IMR-90 (cell line): ENCODE data around the gene CINP. TPM values are rescaled to one million over a fixed set of nuclear protein-coding genes. Genes with fewer than 3 reads are reported as not detected.
A peak's percentile ranks its signal among the peaks of the same experiment; 100 is the strongest.

Experiments
- ATAC-seq: fragments of 200-7000 bp; cut with Tn5 transposase; 2 replicates; pipeline ENCODE4 v1.9.1; 2020; ENCODE audit warnings: low read depth, mild to moderate bottlenecking, moderate library complexity
- BruUV-seq: library from RNA; stranded (reverse); fragments of 400-500 nt; replicated peaks from 2 replicates; lab custom pipeline; 2021; lab: Mats Ljungman, UMichigan
- CTCF ChIA-PET: fragments of 300-600 bp; formaldehyde crosslinking; extraction: SDS; loops from one replicate; lab custom pipeline; 2021; ENCODE audit warnings: antibody characterized with exemption; lab: Yijun Ruan, JAX
- POLR2A ChIA-PET: fragments of 300-600 bp; sonication (Branson Sonifier 250); formaldehyde crosslinking; loops from one replicate; lab custom pipeline; 2022; ENCODE audit warnings: antibody characterized with exemption; ENCODE audit not compliant: unreplicated experiment; lab: Charles Lee
- DNase-seq: peaks from one replicate; pipeline ENCODE4 v3.0.0; 2013
- H2AFZ ChIP-seq: replicated peaks from 2 replicates; pipeline ENCODE3; 2013; ENCODE audit warnings: low read length, mild to moderate bottlenecking; ENCODE audit not compliant: poor library complexity
- H2AK5ac ChIP-seq: 2 replicates; pipeline ENCODE4 v1.6.1; 2013; ENCODE audit warnings: low read depth, low read length, inconsistent platforms
- H2AK9ac ChIP-seq: replicated peaks from 2 replicates; pipeline ENCODE3; 2013; ENCODE audit warnings: mild to moderate bottlenecking, low read depth, low read length, moderate library complexity; ENCODE audit not compliant: poor library complexity
- H2BK120ac ChIP-seq: 2 replicates; pipeline ENCODE4 v1.6.1; 2013; ENCODE audit warnings: low read depth, low read length, inconsistent platforms
- H2BK15ac ChIP-seq: 3 replicates; pipeline ENCODE4 v1.6.1; 2013; ENCODE audit warnings: low read depth, low read length, inconsistent platforms
- H2BK20ac ChIP-seq: 2 replicates; pipeline ENCODE4 v1.6.1; 2013; ENCODE audit warnings: low read depth, mild to moderate bottlenecking, inconsistent platforms, low read length, moderate library complexity
- H2BK5ac ChIP-seq: 2 replicates; pipeline ENCODE4 v1.6.1; 2013; ENCODE audit warnings: mild to moderate bottlenecking, low read depth, low read length, inconsistent platforms; ENCODE audit not compliant: poor library complexity, severe bottlenecking
- H3K14ac ChIP-seq: replicated peaks from 2 replicates; pipeline ENCODE4 v1.6.1; 2013; ENCODE audit warnings: low read depth, low read length, inconsistent platforms
- H3K18ac ChIP-seq: 2 replicates; pipeline ENCODE4 v1.6.1; 2013; ENCODE audit warnings: low read depth, low read length, control low read depth
- H3K23ac ChIP-seq: 2 replicates; pipeline ENCODE4 v1.6.1; 2013; ENCODE audit warnings: low read depth, low read length, inconsistent platforms
- H3K27ac ChIP-seq: 2 replicates; pipeline ENCODE4 v1.5.1; 2013; ENCODE audit warnings: mild to moderate bottlenecking, control low read depth, low read length; ENCODE audit not compliant: insufficient read depth
- H3K27me3 ChIP-seq: 2 replicates; pipeline ENCODE4 v1.6.1; 2013; ENCODE audit warnings: low read length; ENCODE audit not compliant: control insufficient read depth, insufficient read depth
- H3K36me3 ChIP-seq: 2 replicates; pipeline ENCODE4 v1.6.1; 2013; ENCODE audit warnings: low read length, mixed read lengths; ENCODE audit not compliant: control insufficient read depth, insufficient read depth
- H3K4ac ChIP-seq: 2 replicates; pipeline ENCODE4 v1.6.1; 2013; ENCODE audit warnings: low read depth, low read length, inconsistent platforms
- H3K4me1 ChIP-seq: 2 replicates; pipeline ENCODE4 v1.6.1; 2013; ENCODE audit warnings: low read length, mixed read lengths; ENCODE audit not compliant: control insufficient read depth, insufficient read depth
- H3K4me2 ChIP-seq: 2 replicates; pipeline ENCODE4 v1.6.1; 2013; ENCODE audit warnings: low read depth, mild to moderate bottlenecking, control low read depth, low read length, moderate library complexity
- H3K4me3 ChIP-seq: 2 replicates; pipeline ENCODE4 v1.5.1; 2013; ENCODE audit warnings: low read depth, mild to moderate bottlenecking, control low read depth, low read length, moderate library complexity; ENCODE audit not compliant: insufficient read depth
- H3K56ac ChIP-seq: 2 replicates; pipeline ENCODE4 v1.6.1; 2013; ENCODE audit warnings: low read length, inconsistent platforms; ENCODE audit not compliant: insufficient read depth; ENCODE audit errors: extremely low read depth
- H3K79me1 ChIP-seq, 2 experiments: 2 replicates each; pipeline ENCODE4 v1.6.1; 2013; ENCODE audit warnings: low read length in 2 of 2, inconsistent platforms in 1 of 2, low read depth in 1 of 2
- H3K9ac ChIP-seq: 2 replicates; pipeline ENCODE4 v1.6.1; 2013; ENCODE audit warnings: low read depth, low read length, control low read depth
- H3K9me1 ChIP-seq: 2 replicates; pipeline ENCODE4 v1.6.1; 2013; ENCODE audit warnings: low read length, inconsistent platforms; ENCODE audit not compliant: insufficient read depth
- H3K9me3 ChIP-seq: 2 replicates; pipeline ENCODE4 v1.6.1; 2013; ENCODE audit warnings: low read length; ENCODE audit not compliant: control insufficient read depth, insufficient read depth
- H4K20me1 ChIP-seq: 2 replicates; pipeline ENCODE4 v1.6.1; 2013; ENCODE audit warnings: low read length, inconsistent platforms; ENCODE audit not compliant: insufficient read depth
- H4K5ac ChIP-seq: 2 replicates; pipeline ENCODE4 v1.6.1; 2013; ENCODE audit warnings: mild to moderate bottlenecking, low read depth, low read length, control low read depth
- H4K8ac ChIP-seq, 2 experiments: 2 replicates each; pipeline ENCODE4 v1.6.1; 2013; ENCODE audit warnings: low read depth in 2 of 2, low read length in 2 of 2, control low read depth in 1 of 2, inconsistent platforms in 1 of 2
- H4K91ac ChIP-seq: 2 replicates; pipeline ENCODE4 v1.6.1; 2013; ENCODE audit warnings: low read depth, low read length, inconsistent platforms; ENCODE audit not compliant: insufficient read depth
- BHLHE40 ChIP-seq: fragments of 150-350 bp; IDR thresholded peaks from 2 replicates; pipeline ENCODE4 v1.6.1; 2016; ENCODE audit warnings: mild to moderate bottlenecking, low read depth, low read length
- CEBPB ChIP-seq: IDR thresholded peaks from 2 replicates; pipeline ENCODE4 v1.6.1; 2012; ENCODE audit warnings: low read depth, low read length, improper control_type of control experiment
- CHD1 ChIP-seq: IDR thresholded peaks from 2 replicates; pipeline ENCODE4 v1.6.1; 2012; ENCODE audit warnings: low read depth, low read length, improper control_type of control experiment
- CTCF ChIP-seq: conservative IDR thresholded peaks from 2 replicates; pipeline ENCODE4 v1.5.1; 2012; ENCODE audit warnings: mild to moderate bottlenecking, low read depth, low read length, improper control_type of control experiment
- ELK1 ChIP-seq: fragments of 150-350 bp; IDR thresholded peaks from 2 replicates; pipeline ENCODE4 v1.6.1; 2016; ENCODE audit warnings: low read depth, mild to moderate bottlenecking, low read length, moderate library complexity, borderline replicate concordance
- FOS ChIP-seq: fragments of 150-350 bp; IDR thresholded peaks from 2 replicates; pipeline ENCODE4 v1.6.1; 2016; ENCODE audit warnings: low read depth, low read length
- MAFK ChIP-seq: IDR thresholded peaks from 2 replicates; pipeline ENCODE4 v1.6.1; 2012; ENCODE audit warnings: low read depth, low read length, improper control_type of control experiment
- MAZ ChIP-seq: IDR thresholded peaks from 2 replicates; pipeline ENCODE4 v1.6.1; 2012; ENCODE audit warnings: low read depth, mild to moderate bottlenecking, low read length, improper control_type of control experiment, moderate library complexity, borderline replicate concordance
- MXI1 ChIP-seq: IDR thresholded peaks from 2 replicates; pipeline ENCODE4 v1.6.1; 2012; ENCODE audit warnings: low read depth, mild to moderate bottlenecking, low read length, moderate library complexity, borderline replicate concordance
- NFE2L2 ChIP-seq: fragments of 150-350 bp; IDR thresholded peaks from 2 replicates; pipeline ENCODE4 v1.6.1; 2016; ENCODE audit warnings: low read depth, mild to moderate bottlenecking, low read length
- POLR2A ChIP-seq: IDR thresholded peaks from 2 replicates; pipeline ENCODE4 v1.6.1; 2012; ENCODE audit warnings: mild to moderate bottlenecking, low read depth, low read length
- RAD21 ChIP-seq: IDR thresholded peaks from 2 replicates; pipeline ENCODE4 v1.6.1; 2012; ENCODE audit warnings: low read length, improper control_type of control experiment
- RCOR1 ChIP-seq: IDR thresholded peaks from 2 replicates; pipeline ENCODE4 v1.6.1; 2012; ENCODE audit warnings: mild to moderate bottlenecking, low read length, improper control_type of control experiment; ENCODE audit not compliant: insufficient replicate concordance
- RFX5 ChIP-seq: IDR thresholded peaks from 2 replicates; pipeline ENCODE4 v1.8.0; 2012; ENCODE audit warnings: low read depth, mild to moderate bottlenecking, low read length, moderate library complexity
- SMC3 ChIP-seq: fragments of 150-350 bp; IDR thresholded peaks from 2 replicates; pipeline ENCODE4 v1.6.1; 2016; ENCODE audit warnings: low read depth, mild to moderate bottlenecking, antibody characterized with exemption, low read length, moderate library complexity
- USF2 ChIP-seq: fragments of 150-350 bp; IDR thresholded peaks from 2 replicates; pipeline ENCODE4 v1.6.1; 2017; ENCODE audit warnings: mild to moderate bottlenecking, antibody characterized with exemption, low read length, low read depth
- WGBS, 2 experiments: methylation state at CpG; one replicate each; pipeline versions ENCODE4 v1.1.5 to v1.1.7; 2013; ENCODE audit warnings: missing lambda C conversion rate in 2 of 2; ENCODE audit not compliant: insufficient read length in 1 of 2; ENCODE audit errors: extremely low coverage in 2 of 2; 5-methylcytosine and 5-hydroxymethylcytosine counted together
- dilution Hi-C: fragments of 300-500 bp; cut with HindIII; formaldehyde crosslinking; loops from one replicate; pipeline ENCODE4 v1.14.3; 2018; ENCODE audit warnings: low sequenced_read_pairs; ENCODE audit not compliant: unreplicated experiment
- in situ Hi-C: fragments of 300-500 bp; cut with MboI; formaldehyde crosslinking; loops from 3 replicates; pipeline ENCODE4 v1.14.3; 2019; ENCODE audit warnings: low sequenced_read_pairs, inconsistent platforms, mixed read lengths
- intact Hi-C: fragments of 100-400 bp; cut with micrococcal nuclease; formaldehyde crosslinking; loops from 2 replicates; pipeline ENCODE4 v1.10.0; 2022
- polyA plus RNA-seq, 3 experiments: library from polyadenylated mRNA; depleted of rRNA; stranded (reverse); fragments of >200 nt; gene quantifications; 2 replicates each; pipeline ENCODE4 v1.2.3, GENCODE V29; 2012; ENCODE audit warnings: low replicate concordance in 1 of 3
- total RNA-seq: library from RNA; depleted of rRNA; stranded (reverse); fragments of >200 nt; gene quantifications from 2 replicates; pipeline ENCODE4 v1.2.3, GENCODE V29; 2012

Gene CINP
- total and polyA plus RNA-seq, 2 of the 4 experiments (the other 2 are of a cell fraction) = 41.9 to 56.4 TPM

GRCh38 chr14:102323102-102323501 is 39.6 kb downstream of the CINP start:
- Histone ChIP-seq H4K5ac (no peak overlapping the region), H2BK120ac (no peak overlapping the region), H3K4ac (no peak overlapping the region), H2BK15ac (no peak overlapping the region), H3K18ac (no peak overlapping the region), H3K36me3 (peaks cover 5% of the 10 kb centered on the region; the same call in 1 of the 2 replicates), H3K9me3 (no peaks in the 10 kb centered on the region), H2BK20ac (no peak overlapping the region), H3K14ac (no peak overlapping the region), H3K9ac (no peak overlapping the region), H3K4me1 (peaks cover 10% of the 10 kb centered on the region), H2AFZ (no peak overlapping the region), H3K27ac (no peak overlapping the region), H3K9me1 (peaks cover 13% of the 10 kb centered on the region), H4K91ac (no peak overlapping the region), H4K20me1 (no peaks in the 10 kb centered on the region), H4K8ac (no peak overlapping the region), H3K4me2 (no peak overlapping the region), H3K56ac (no peak overlapping the region), H2BK5ac (no peak overlapping the region), H2AK9ac (no peak overlapping the region), H3K27me3 (no peaks in the 10 kb centered on the region), H3K79me1 (peaks cover 14 to 35% of the 10 kb centered on the region in 2 experiments), H3K4me3 (no peak overlapping the region), H2AK5ac (peak overlapping the region; percentile 23; the same call in 1 of the 2 replicates), H3K23ac (no peak overlapping the region)
- intact Hi-C loops = no loop called here
- ATAC-seq (peak; percentile 19), DNase-seq (peak; percentile 81)
- no CpG with 5 or more reads among the region's 8 CpGs for WGBS, 2 experiments
- in situ Hi-C loops = loop anchor here (25.0 kb wide), 3 partner anchors 236 to 561 kb away; partner anchors contain the start of genes DYNC1H1, HSP90AA1 and PPP2R5C
- ChIA-PET CTCF (interaction anchor here (0.7 to 1.1 kb wide), 2 partner anchors 14 to 164 kb away, joined by 3 read pairs; no protein-coding TSS in a partner anchor), POLR2A (no interaction called here)
- no TSS peak for BruUV-seq
- dilution Hi-C loops = no loop called here
- TF ChIP-seq FOS (no peak), MAZ (no peak), RFX5 (no peak), BHLHE40 (no peak), CEBPB (peak; percentile 83), ELK1 (no peak), USF2 (no peak), POLR2A (no peak), NFE2L2 (no peak), MAFK (no peak), MXI1 (no peak), RCOR1 (no peak), RAD21 (peak; percentile 56), CTCF (peak; percentile 77), CHD1 (no peak), SMC3 (peak; percentile 54)
